ENCODE data around the gene KIAA0825.

Gene KIAA0825

DNA sequence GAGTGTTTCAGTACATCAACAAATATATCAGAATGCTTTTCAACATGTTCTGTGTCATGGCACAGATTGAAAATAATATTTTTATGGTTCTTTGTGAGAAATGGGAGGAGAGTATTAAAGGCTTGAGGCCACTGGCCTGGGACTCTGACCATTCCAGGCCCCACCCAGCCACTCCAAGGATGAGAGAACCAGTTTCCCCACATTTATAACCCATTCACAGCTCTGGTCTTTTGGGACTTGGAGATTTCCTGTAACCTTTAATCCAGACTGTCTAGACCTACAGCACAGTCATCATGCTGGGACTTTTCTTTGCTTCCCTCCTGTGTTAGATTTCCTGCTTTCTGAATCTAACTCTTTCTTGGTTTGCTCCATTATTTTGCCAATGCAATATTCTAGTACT, 389.6 kb downstream of the KIAA0825 start:
- Histone ChIP-seq H3K4me3 (ENCODE audit: low read length) (no peak overlapping the region), H3K27me3 (ENCODE audit: control insufficient read depth, insufficient read depth, low read length) (no peaks in the 10 kb centered on the region), H3K36me3 (ENCODE audit: control insufficient read depth, insufficient read depth, low read length) (no peaks in the 10 kb centered on the region), H3K4me1 (ENCODE audit: control insufficient read depth, insufficient read depth, low read length) (no peaks in the 10 kb centered on the region), H3K27ac (ENCODE audit: low read depth, low read length) (no peak overlapping the region), H3K9ac (ENCODE audit: low read length) (no peak overlapping the region)

DNA sequence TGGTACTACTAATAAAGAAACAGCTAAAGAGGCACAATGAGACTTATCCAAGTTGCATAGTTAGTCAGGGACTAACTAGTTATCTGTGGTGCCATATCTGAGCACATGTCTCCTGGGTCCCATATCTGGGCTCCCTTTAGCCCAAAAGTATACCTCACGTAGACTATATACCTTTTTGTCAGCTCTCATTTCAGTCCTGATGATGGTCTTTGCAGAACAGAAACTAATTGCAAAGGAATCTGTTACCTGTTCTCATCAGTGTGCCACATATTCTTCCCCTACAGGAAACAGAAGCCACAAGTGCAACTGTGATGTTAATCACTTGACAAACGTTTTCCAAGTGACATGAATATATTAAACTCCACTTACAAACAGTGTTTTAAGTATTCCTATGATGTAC, 395.2 kb downstream of the KIAA0825 start:
- no peak overlapping the region for H3K27ac ChIP-seq (ENCODE audit: low read depth, low read length)
- no peaks in the 10 kb centered on the region for H3K27me3 ChIP-seq (ENCODE audit: control insufficient read depth, insufficient read depth, low read length)
- H3K36me3 ChIP-seq (ENCODE audit: control insufficient read depth, insufficient read depth, low read length): no peaks in the 10 kb centered on the region
- no peak overlapping the region for H3K4me3 ChIP-seq (ENCODE audit: low read length)
- H3K4me1 ChIP-seq (ENCODE audit: control insufficient read depth, insufficient read depth, low read length): no peaks in the 10 kb centered on the region
- no peak overlapping the region for H3K9ac ChIP-seq (ENCODE audit: low read length)

DNA sequence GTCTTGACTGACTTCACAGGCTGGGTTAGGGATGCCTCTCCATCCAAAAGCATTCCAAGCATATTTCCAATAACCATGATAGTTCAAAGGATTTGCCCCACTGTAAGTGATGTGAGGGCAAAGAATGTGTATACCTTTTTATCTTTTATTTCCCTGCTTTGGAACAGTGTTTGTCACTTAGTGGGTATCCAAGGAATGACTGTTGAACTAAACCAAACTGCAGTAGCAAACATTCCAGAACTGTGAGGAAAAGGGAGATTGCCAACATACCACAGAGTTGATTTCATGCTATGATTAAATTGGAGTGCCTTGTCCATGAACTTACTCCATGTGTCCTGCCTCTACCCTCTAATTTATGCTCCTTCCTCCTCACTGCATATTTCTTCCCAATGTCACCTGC, 400.0 kb downstream of the KIAA0825 start:
- Histone ChIP-seq H3K4me3 (ENCODE audit: low read length) (no peak overlapping the region), H3K36me3 (ENCODE audit: control insufficient read depth, insufficient read depth, low read length) (no peaks in the 10 kb centered on the region), H3K27me3 (ENCODE audit: control insufficient read depth, insufficient read depth, low read length) (no peaks in the 10 kb centered on the region), H3K4me1 (ENCODE audit: control insufficient read depth, insufficient read depth, low read length) (no peaks in the 10 kb centered on the region), H3K9ac (ENCODE audit: low read length) (no peak overlapping the region), H3K27ac (ENCODE audit: low read depth, low read length) (no peak overlapping the region)

DNA sequence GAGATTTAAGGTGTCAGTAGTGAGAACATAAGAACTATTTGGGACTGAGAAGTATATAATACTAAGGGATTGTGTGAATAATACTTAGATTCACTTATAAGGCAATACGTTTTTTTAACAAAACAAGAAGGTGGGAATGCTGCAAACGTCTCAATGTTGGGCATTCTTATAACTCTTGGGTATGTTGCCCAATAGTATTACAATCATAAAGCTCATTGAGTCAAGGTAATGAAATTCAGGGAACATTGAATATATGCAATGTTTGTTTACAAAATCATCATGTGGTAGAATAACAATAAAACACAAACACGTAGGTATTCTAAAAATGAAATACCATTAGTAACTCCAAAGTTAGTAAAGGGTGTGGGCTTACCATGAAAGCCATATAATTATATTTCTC, 400.7 kb downstream of the KIAA0825 start:
- H3K27ac ChIP-seq (ENCODE audit: low read depth, low read length): no peak overlapping the region
- H3K4me1 ChIP-seq (ENCODE audit: control insufficient read depth, insufficient read depth, low read length): no peaks in the 10 kb centered on the region
- H3K9ac ChIP-seq (ENCODE audit: low read length): no peak overlapping the region
- no peaks in the 10 kb centered on the region for H3K27me3 ChIP-seq (ENCODE audit: control insufficient read depth, insufficient read depth, low read length)
- H3K36me3 ChIP-seq (ENCODE audit: control insufficient read depth, insufficient read depth, low read length): no peaks in the 10 kb centered on the region
- H3K4me3 ChIP-seq (ENCODE audit: low read length): no peak overlapping the region

DNA sequence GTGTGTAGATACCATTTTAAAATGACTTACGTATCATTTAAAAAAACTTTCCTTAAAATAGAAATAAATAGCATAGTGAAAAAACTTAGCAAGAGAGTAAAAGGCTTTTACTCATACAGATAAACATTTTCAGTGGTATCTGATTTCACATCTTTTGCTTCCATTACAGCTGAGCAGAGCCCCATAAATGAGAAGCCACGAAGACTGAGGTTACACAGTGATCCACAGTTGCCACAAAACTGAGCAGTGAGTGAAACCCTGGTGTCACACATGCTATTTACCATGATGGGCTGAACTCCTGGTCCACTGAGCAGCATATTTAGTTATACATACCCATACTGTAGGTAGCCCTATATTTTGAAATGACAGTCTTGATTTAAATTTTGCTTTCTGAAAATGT, 401.2 kb downstream of the KIAA0825 start:
- no peak overlapping the region for H3K9ac ChIP-seq (ENCODE audit: low read length)
- no peaks in the 10 kb centered on the region for H3K36me3 ChIP-seq (ENCODE audit: control insufficient read depth, insufficient read depth, low read length)
- no peaks in the 10 kb centered on the region for H3K27me3 ChIP-seq (ENCODE audit: control insufficient read depth, insufficient read depth, low read length)
- no peak overlapping the region for H3K27ac ChIP-seq (ENCODE audit: low read depth, low read length)
- no peak overlapping the region for H3K4me3 ChIP-seq (ENCODE audit: low read length)
- H3K4me1 ChIP-seq (ENCODE audit: control insufficient read depth, insufficient read depth, low read length): no peaks in the 10 kb centered on the region

DNA sequence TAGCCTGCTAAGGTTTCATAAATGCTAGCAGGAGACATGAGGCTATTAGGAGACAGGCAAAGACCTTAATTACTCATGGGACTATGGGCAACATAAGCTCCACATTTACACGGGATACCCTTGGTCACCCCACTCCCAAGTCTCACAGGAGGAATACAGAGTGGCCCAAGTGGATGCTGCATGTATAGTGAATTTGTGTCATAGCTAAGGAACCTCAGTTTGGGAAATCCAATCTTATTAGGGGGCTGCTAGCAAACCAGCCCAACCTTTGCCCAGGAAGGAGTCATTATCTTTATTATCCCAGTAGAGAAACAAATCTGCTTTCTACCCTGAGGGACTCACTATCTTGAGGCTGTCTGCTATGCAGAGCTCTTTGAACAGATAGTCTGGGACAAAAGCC, 405.9 kb downstream of the KIAA0825 start:
- Histone ChIP-seq H3K27ac (ENCODE audit: low read depth, low read length) (no peak overlapping the region), H3K4me3 (ENCODE audit: low read length) (no peak overlapping the region), H3K27me3 (ENCODE audit: control insufficient read depth, insufficient read depth, low read length) (no peaks in the 10 kb centered on the region), H3K4me1 (ENCODE audit: control insufficient read depth, insufficient read depth, low read length) (no peaks in the 10 kb centered on the region), H3K9ac (ENCODE audit: low read length) (no peak overlapping the region), H3K36me3 (ENCODE audit: control insufficient read depth, insufficient read depth, low read length) (no peaks in the 10 kb centered on the region)

DNA sequence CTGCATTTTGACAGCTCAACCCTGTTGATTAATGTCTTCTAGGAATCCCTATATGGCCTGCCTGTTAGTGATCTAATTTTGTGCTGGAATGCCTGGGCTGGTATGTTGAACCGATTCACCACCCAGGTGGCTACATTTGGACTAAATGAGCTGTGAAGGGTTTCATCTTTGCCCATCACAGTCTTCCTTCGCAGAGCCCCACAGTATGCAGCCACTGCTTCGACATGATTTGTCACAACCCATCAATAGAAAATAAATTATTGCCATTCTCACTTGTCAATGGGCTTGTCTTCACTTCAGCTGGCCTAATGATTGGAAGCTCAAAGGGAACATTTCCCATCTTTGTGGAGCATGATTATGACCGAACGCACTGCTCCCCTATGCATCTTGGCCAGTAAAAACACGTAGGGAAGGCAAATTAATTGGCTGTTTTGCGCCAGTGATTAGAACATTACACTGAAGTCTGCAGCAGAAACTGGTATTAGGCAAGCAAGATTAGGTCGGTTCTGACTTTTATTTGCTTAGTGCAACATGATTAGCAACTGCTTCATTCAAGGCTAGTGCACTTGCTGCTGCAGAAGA, 408.5 kb downstream of the KIAA0825 start:
- no peaks in the 10 kb centered on the region for H3K36me3 ChIP-seq (ENCODE audit: control insufficient read depth, insufficient read depth, low read length)
- H3K4me1 ChIP-seq (ENCODE audit: control insufficient read depth, insufficient read depth, low read length): no peaks in the 10 kb centered on the region
- H3K9ac ChIP-seq (ENCODE audit: low read length): no peak overlapping the region
- no peak overlapping the region for H3K27ac ChIP-seq (ENCODE audit: low read depth, low read length)
- H3K4me3 ChIP-seq (ENCODE audit: low read length): no peak overlapping the region
- H3K27me3 ChIP-seq (ENCODE audit: control insufficient read depth, insufficient read depth, low read length): no peaks in the 10 kb centered on the region

DNA sequence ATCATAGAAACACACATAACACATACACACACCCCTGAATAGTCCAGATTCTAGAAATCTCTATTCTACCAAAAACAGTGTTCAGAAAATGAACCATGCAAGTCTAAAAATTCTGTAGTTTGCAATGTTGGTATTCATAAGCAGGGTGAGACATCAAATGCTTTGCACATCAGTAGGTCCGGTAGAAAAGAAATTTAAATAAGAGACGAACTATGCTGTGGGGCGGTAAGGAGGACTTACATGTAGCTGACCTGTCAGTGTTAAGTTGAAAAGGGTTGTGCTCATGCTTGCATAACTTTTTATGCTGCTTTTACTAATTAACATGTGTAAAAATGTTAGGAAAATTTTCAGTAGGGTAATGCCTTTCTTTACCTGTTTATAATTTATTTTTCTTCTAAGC, 409.1 kb downstream of the KIAA0825 start:
- no peak overlapping the region for H3K4me3 ChIP-seq (ENCODE audit: low read length)
- no peaks in the 10 kb centered on the region for H3K27me3 ChIP-seq (ENCODE audit: control insufficient read depth, insufficient read depth, low read length)

DNA sequence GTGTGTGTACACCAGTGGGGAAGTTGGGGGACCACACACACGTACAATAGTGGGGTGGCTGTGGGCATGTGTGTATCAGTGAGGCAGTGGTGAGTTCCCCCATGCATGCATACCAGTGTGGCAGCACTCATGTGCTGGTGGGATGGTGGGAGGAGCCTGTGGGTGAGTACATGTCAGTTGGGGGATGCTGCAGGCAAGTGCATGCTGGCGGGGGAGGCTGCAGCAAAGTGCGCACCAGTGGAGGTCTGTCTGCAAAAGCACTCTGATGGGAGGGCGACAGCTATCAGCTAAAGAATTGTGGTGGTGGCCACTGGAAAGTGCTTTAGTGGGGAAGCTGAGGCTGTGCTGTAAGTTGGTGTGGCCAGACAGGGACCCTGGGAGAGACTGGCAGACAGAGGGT, 418.8 kb downstream of the KIAA0825 start:
- no peak overlapping the region for H3K9ac ChIP-seq (ENCODE audit: low read length)
- H3K27ac ChIP-seq (ENCODE audit: low read depth, low read length): no peak overlapping the region
- H3K4me3 ChIP-seq (ENCODE audit: low read length): no peak overlapping the region
- H3K36me3 ChIP-seq (ENCODE audit: control insufficient read depth, insufficient read depth, low read length): no peaks in the 10 kb centered on the region
- no peaks in the 10 kb centered on the region for H3K4me1 ChIP-seq (ENCODE audit: control insufficient read depth, insufficient read depth, low read length)
- no peaks in the 10 kb centered on the region for H3K27me3 ChIP-seq (ENCODE audit: control insufficient read depth, insufficient read depth, low read length)

More for the DNA sequence above, 409.1 kb downstream of the KIAA0825 start:
- no peak overlapping the region for H3K27ac ChIP-seq (ENCODE audit: low read depth, low read length)
- no peaks in the 10 kb centered on the region for H3K4me1 ChIP-seq (ENCODE audit: control insufficient read depth, insufficient read depth, low read length)
- H3K9ac ChIP-seq (ENCODE audit: low read length): no peak overlapping the region
- H3K36me3 ChIP-seq (ENCODE audit: control insufficient read depth, insufficient read depth, low read length): no peaks in the 10 kb centered on the region

DNA sequence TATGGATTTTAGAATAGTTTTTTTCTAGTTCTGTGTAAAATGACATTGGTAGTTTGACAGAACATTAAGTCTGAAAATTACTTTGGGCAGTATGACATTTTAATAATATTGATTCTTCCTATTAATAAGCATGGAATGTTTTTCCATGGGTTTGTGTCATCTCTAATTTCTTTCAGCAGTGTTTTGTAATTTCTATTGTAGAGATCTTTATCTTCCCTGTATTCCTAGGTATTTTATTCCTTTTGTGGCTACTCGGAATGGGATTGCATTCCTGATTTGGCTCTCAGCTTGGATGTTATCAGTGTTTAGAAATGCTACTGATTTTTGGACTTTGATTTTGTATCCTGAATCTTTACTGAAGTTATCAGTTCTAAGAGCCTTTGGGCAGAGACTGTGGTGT, 420.4 kb downstream of the KIAA0825 start:
- Histone ChIP-seq H3K36me3 (ENCODE audit: control insufficient read depth, insufficient read depth, low read length) (no peaks in the 10 kb centered on the region), H3K27ac (ENCODE audit: low read depth, low read length) (no peak overlapping the region), H3K27me3 (ENCODE audit: control insufficient read depth, insufficient read depth, low read length) (no peaks in the 10 kb centered on the region), H3K9ac (ENCODE audit: low read length) (no peak overlapping the region), H3K4me1 (ENCODE audit: control insufficient read depth, insufficient read depth, low read length) (no peaks in the 10 kb centered on the region), H3K4me3 (ENCODE audit: low read length) (no peak overlapping the region)

DNA sequence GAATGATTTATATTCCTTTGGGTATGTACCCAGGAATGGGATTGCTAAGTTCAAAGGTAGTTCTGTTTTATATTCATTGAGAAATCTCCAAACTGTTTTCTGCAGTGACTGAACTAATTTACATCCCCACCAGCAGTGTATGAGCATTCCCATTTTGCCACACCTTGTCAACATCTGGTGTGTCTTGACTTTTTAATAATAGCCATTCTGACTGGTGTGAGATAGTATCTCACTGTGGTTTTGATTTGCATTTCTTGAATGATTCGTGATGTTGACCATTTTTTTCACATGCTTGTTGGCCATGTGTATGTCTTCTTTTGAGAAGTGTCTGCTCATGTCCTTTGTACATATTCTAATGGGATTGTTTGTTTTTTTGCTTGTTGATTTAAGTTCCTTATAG, 421.5 kb downstream of the KIAA0825 start:
- Histone ChIP-seq H3K9ac (ENCODE audit: low read length) (no peak overlapping the region), H3K36me3 (ENCODE audit: control insufficient read depth, insufficient read depth, low read length) (no peaks in the 10 kb centered on the region), H3K4me3 (ENCODE audit: low read length) (no peak overlapping the region), H3K4me1 (ENCODE audit: control insufficient read depth, insufficient read depth, low read length) (no peaks in the 10 kb centered on the region), H3K27me3 (ENCODE audit: control insufficient read depth, insufficient read depth, low read length) (no peaks in the 10 kb centered on the region), H3K27ac (ENCODE audit: low read depth, low read length) (no peak overlapping the region)

DNA sequence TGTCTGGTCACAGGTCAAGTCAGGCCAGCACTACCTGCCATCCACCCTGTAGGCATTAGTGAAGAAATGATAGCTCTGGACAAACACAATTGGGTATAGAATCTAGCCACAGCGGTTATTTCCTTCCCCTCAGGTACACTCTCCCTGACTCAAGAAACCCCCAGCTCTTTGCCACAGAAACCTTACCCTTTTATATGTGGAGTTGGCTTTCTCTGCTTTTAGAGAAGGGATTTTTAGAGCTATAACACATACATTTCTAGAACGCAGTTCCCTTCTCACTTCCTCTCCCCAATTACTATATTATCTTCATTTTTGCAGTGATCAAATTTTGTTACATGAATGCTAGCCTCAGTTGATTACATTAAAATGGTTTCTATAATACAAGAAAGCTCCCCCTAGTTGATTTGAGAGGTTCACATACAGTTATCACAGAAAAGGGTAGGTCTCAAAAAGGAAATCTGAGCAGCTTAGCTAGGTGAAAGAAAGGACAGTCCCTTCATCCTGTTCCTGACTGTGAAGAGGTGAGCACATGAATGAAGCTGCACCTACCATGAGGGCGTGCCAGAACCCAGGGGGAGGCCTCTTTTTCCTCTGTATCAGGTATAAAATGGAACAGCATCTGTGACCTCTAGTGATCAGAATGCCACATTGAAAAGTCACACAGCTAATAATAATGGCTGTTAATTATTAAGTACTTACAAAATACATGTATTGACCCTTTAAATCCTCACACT, 425.6 kb downstream of the KIAA0825 start:
- Histone ChIP-seq H3K27ac (ENCODE audit: low read depth, low read length) (no peak overlapping the region), H3K27me3 (ENCODE audit: control insufficient read depth, insufficient read depth, low read length) (no peaks in the 10 kb centered on the region), H3K9ac (ENCODE audit: low read length) (no peak overlapping the region), H3K36me3 (ENCODE audit: control insufficient read depth, insufficient read depth, low read length) (no peaks in the 10 kb centered on the region), H3K4me3 (ENCODE audit: low read length) (no peak overlapping the region), H3K4me1 (ENCODE audit: control insufficient read depth, insufficient read depth, low read length) (no peaks in the 10 kb centered on the region)

DNA sequence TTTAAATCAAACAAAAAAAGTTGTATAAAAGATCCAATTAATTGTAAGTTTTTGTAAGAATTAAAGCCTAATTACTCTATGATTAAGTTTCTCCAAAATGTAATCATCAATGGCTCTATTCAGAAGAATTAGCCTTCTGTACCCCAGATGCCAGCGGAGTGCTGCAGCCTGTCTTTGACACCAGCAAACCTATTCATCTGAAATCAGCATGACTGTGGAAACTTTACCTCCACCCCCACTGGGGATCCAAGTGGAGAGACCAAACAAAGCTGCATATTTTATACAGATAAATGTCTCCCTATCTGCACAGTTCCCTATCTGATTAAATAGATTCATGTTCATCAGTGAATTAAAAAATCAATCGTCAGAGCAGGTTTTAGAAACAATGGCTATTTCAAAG, 426.8 kb downstream of the KIAA0825 start:
- H3K4me3 ChIP-seq (ENCODE audit: low read length): no peak overlapping the region
- H3K4me1 ChIP-seq (ENCODE audit: control insufficient read depth, insufficient read depth, low read length): no peaks in the 10 kb centered on the region
- H3K27ac ChIP-seq (ENCODE audit: low read depth, low read length): no peak overlapping the region
- no peaks in the 10 kb centered on the region for H3K36me3 ChIP-seq (ENCODE audit: control insufficient read depth, insufficient read depth, low read length)
- H3K9ac ChIP-seq (ENCODE audit: low read length): no peak overlapping the region
- H3K27me3 ChIP-seq (ENCODE audit: control insufficient read depth, insufficient read depth, low read length): no peaks in the 10 kb centered on the region

All from rectal smooth muscle tissue (tissue), 1 donor.